Measurements from ENCODE around the gene EXOSC5. TPM values are rescaled to one million over a fixed set of nuclear protein-coding genes. Genes with fewer than 3 reads are reported as not detected.

The EXOSC5 gene
- total and polyA plus RNA-seq, 2 of the 13 experiments (the other 11 are each of a cell fraction or from before 2014, with no cell fraction given), result 24.1 to 26.5 TPM

- TF ChIP-seq ELF3 (CRISPR knock-in tag; IDR thresholded peaks at IDR 0.05) (no peak), ZHX2 (IDR thresholded peaks at IDR 0.05; ENCODE audit: low read depth) (no peak), ZHX2 (CRISPR knock-in tag; IDR thresholded peaks at IDR 0.05; ENCODE audit: borderline replicate concordance) (no peak), ZNF367 (CRISPR knock-in tag; IDR thresholded peaks at IDR 0.05; ENCODE audit: borderline replicate concordance) (no peak), TEF (CRISPR knock-in tag; IDR thresholded peaks at IDR 0.05) (no peak), TERF1 (CRISPR knock-in tag; IDR thresholded peaks at IDR 0.05) (no peak), ATF1 (CRISPR knock-in tag; IDR thresholded peaks at IDR 0.05) (no peak), RXRB (CRISPR knock-in tag; IDR thresholded peaks at IDR 0.05; ENCODE audit: borderline replicate concordance) (no peak)
Observed at GRCh38 chr19:41357746-41358145, 39.4 kb downstream of the EXOSC5 start (continued).
